ENCODE measurements around the gene TNFRSF1B.

Gene TNFRSF1B

DNA sequence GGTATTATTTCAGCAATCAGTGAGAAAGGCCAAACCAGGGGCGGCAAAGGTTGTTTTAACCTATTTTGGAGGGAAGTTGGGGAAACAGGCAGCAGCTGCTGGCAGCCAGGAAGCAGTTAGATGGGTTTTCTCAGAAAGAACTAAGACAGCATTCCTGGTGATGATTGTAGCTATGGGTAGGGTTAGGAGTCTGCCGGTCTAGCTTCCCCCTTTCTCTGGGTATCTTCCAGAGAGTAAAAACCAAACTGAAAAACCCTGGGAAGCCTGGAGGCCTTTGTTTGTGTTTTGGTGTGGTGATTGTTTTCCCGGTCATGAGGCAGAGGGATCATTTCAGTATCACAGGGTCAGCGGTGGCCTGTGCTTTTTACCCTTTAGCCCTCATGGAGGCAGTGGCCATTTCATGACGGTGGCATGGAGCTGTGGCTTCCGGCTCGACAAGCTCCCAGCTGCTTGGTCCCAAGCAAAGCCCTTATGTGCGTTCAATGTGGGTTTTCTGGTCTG is 19.5 kb upstream of the TNFRSF1B start:
- H3K27me3 Mint-ChIP-seq: no peaks in the 10 kb centered on the region
- H3K9me3 Mint-ChIP-seq: no peaks in the 10 kb centered on the region

DNA sequence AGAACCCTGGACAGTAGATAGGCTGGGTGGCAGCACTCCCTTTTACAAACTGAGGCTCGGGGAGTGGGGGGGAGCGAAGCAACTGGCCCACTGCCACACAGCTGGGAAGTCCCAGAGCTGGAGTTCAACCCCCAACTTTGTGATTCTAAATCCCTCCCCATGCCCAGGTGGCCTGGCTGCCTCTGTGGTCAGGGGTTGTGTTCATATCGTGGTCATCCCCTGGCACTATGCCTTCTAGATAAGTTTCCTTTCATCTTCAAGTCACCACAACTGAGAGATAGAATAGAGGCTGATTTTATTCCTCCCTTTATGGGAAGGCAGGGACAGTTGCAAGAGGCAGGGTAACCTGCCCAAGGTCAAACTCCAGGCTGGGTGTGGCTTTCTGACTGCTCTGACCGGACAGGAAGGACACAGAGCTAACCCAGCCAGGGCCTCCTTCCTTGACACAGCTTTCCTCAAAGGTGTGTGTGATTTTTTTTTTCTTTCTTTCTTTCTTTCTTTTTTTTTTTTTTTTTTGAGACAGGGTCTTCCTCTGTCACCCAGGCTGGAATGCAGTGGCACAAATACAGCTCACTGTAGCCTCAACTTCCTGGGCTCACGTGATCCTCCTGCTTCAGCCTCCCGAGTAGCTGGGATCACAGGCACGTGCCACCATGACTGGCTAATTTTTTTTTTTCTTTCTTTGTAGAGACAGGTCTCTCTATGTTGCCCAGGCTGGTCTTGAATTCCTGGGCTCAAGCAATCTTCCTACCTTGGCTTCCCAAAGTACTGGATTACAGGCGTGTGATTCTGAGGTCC is 18.4 kb upstream of the TNFRSF1B start:
- H3K36me3 Mint-ChIP-seq: peaks cover 4% of the 10 kb centered on the region

More for the DNA sequence above, 19.5 kb upstream of the TNFRSF1B start:
- Mint-ChIP-seq H3K27ac (peak overlapping the region; percentile 82), H3K36me3 (peaks cover 4% of the 10 kb centered on the region), H3K4me1 (peaks cover 100% of the 10 kb centered on the region), H3K4me3 (no peak overlapping the region)
- ATAC-seq: no peak

DNA sequence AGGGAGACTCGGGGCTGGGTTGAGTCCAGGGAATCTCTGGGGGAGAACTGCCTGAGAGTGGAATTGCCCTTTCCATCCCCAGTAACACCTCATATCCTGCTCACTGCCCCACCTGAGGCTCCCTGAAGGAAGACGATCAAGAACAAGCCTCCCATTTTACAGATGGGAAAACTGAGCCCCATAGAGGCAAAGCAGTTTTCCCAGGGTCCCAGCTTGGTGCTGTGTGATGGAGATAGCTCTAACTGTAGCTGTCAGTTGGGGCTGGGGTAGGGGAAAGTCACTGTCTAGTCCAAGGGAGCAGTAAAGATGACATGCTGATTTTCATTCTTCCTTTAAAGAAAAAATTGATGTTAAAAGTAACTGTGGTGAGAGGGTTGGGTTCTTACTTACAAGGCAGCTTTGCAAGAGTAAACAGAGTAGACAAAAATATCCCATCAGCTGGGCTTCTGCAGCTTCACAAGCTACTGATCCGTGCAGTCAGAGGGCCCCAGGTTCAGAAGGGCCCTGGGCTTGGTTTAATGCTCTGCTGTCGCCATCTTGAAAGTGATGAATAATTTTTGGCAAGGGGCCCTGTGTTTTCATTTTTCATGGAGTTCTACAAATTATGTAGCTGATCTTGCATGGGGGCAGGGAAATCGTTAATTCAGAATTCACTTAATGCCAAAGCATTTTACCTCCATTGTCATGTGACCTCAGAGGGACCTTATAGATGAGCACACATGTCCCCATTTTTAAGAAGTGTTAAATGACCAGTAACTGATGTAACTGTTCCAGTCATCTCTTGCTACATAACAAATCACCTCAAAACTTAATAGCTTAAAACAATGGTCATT is 17.6 kb upstream of the TNFRSF1B start:
- Mint-ChIP-seq H3K9me3 (no peaks in the 10 kb centered on the region), H3K4me3 (peak overlapping the region; percentile 42), H3K27ac (peak overlapping the region; percentile 90), H3K27me3 (no peaks in the 10 kb centered on the region), H3K36me3 (peaks cover 4% of the 10 kb centered on the region), H3K4me1 (peaks cover 98% of the 10 kb centered on the region)
- ATAC-seq: peak; percentile 70

More for the DNA sequence above, 18.4 kb upstream of the TNFRSF1B start:
- peak overlapping the region; percentile 42 for H3K4me3 Mint-ChIP-seq
- ATAC-seq: no peak
- no peaks in the 10 kb centered on the region for H3K27me3 Mint-ChIP-seq
- no peaks in the 10 kb centered on the region for H3K9me3 Mint-ChIP-seq
- H3K27ac Mint-ChIP-seq: peak overlapping the region; percentile 90
- peaks cover 100% of the 10 kb centered on the region for H3K4me1 Mint-ChIP-seq

DNA sequence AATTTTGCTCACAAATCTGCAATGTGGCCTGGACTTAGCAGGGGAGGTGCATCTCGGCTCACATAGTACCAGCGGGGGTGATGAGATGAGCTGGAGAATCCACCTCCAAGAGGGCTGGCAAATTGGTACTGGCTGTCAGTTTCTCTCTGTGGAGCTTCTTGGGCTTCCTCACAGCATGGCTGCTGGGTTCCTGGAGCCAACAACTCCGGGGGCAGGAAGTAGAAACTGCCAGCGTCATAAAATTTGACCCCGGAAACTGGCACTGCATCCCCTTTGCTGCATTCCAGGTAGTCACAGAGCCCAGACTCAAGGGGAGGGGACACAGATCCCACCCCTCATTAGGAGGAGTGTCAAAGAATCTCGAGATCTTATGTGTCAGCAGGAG is 17.0 kb upstream of the TNFRSF1B start:
- H3K4me3 Mint-ChIP-seq: no peak overlapping the region
- peaks cover 94% of the 10 kb centered on the region for H3K4me1 Mint-ChIP-seq
- H3K36me3 Mint-ChIP-seq: peaks cover 4% of the 10 kb centered on the region
- H3K27ac Mint-ChIP-seq: peak overlapping the region; percentile 90
- no peaks in the 10 kb centered on the region for H3K9me3 Mint-ChIP-seq
- ATAC-seq: no peak
- H3K27me3 Mint-ChIP-seq: no peaks in the 10 kb centered on the region

DNA sequence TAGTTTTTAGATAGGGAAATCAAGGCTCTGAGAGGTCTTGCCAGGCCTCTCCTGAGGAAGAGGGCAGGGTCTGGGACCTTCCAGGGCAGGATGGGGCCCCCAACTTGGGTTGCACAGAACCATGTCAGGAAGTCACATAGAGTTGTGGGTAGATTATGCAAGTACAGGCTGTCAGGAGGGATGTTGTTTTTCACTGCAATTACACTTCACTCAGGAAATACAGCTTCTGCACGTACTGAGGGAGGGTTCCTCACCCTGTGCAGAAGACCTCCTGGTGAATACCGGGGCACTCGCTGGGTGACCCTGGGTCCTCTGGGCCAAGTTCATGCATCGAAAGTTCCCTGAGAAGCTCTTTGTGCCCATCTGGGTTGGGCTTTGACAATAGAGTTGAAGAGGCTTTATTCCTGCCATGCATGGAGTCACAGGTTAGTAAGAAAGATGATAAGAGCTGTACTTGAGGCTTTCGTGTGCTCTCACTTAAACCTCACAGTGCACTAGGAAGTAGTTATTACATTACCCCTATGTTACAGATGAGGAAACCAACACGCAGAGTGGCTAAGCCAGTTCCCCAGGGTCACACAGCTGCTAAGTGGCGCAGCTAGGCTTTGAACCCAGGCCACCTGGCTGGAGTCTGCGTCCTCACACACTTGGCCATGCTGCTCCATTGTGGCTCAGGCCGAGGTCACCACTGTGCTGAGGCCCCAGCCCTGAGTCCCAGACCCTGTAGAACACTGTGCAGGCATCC is 16.2 kb upstream of the TNFRSF1B start:
- Mint-ChIP-seq H3K9me3 (no peaks in the 10 kb centered on the region), H3K27me3 (no peaks in the 10 kb centered on the region), H3K4me1 (peaks cover 94% of the 10 kb centered on the region), H3K27ac (peak overlapping the region; percentile 90), H3K4me3 (peak overlapping the region; percentile 54), H3K36me3 (peaks cover 4% of the 10 kb centered on the region)
- no peak for ATAC-seq

DNA sequence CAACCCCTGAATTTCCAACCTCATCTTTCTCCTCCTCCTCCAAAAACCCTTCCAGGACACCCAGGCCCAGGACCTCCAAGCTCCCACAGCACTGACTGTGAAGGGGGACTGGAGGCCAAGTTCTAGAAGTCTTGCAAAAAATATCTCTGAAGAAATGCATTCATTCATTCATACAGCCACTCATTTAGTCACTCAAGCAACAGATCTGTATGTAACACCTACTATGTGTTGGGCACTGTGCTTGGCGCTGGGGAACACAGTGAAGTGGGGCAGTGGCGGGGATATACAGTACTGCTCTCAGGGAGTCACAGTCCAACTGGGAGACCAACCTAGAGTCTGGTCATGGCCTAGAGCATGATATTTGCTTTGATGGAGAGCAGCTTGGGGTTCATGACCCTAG is 15.3 kb upstream of the TNFRSF1B start:
- Mint-ChIP-seq H3K9me3 (no peaks in the 10 kb centered on the region), H3K4me3 (peak overlapping the region; percentile 38), H3K4me1 (peaks cover 94% of the 10 kb centered on the region), H3K27ac (peak overlapping the region; percentile 90), H3K27me3 (no peaks in the 10 kb centered on the region), H3K36me3 (peaks cover 4% of the 10 kb centered on the region)
- no peak for ATAC-seq

DNA sequence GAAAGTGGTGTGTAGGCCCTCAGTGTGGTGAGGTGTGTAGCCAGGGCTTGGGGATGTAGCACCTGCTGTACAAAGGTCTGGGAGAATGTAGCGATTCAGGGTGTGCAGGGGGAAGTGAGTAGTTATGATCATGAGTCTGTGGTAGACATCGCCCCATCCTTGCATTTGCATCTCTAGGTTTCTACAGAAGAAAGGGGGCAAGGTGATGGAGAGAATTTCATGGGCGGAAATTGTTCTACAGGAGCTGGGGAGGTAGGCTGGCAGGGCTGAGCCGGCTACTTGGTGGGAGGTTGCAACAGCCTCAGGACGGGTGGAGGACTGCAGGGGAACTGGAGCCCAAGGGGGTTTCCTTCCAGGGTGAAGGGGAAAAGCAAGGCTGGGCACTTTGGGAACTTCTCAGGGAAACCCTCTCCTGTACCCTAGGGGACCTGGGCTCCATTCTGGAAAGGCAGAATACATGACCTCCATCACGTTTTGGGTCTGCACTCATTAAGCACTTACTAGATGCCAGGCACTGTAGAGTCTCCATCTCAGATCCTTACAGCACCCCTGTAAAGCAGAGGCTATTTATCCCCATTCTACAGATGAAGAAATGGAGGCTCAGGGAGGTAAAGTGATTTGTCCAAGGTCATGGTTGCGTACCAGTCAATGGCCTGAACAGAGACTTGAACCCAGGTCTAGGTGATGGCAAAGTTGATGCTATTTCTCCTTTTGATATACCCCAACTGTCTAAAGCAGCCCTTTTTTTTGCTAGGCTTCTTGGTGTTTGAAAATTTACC is 14.5 kb upstream of the TNFRSF1B start:
- peak; percentile 93 for ATAC-seq
- Mint-ChIP-seq H3K9me3 (no peaks in the 10 kb centered on the region), H3K4me1 (peaks cover 92% of the 10 kb centered on the region), H3K4me3 (peak overlapping the region; percentile 19), H3K27ac (peak overlapping the region; percentile 90), H3K27me3 (no peaks in the 10 kb centered on the region), H3K36me3 (peaks cover 4% of the 10 kb centered on the region)

DNA sequence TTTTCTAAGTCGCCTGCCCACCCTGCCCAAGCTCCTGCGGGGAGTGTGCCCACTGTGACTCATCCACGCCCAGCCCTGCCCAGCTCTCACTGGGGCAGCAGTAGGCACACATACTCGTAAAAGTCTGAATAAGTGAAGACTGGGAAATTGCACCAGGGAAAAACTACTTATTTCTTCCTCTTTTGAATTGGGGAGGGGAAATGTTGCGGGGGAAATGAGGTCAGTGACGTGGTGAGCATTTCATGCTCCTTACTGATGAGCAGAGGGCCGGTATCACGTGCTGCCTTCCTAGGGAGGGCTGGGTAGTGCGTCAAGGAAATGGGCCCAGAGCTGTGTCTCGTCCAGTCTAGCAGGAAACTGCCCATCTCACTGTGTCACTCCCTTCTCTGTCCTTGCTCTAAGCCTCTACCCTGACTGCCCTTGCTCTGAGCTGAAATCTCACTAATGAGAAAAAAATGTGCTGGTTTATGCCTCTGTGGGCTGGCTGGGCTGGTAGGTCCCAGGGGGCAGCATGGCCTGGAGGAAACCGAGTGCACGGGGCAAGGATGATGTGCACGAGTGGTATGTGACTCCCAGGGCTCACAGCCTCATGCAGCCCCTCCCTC is 13.5 kb upstream of the TNFRSF1B start:
- Mint-ChIP-seq H3K36me3 (peaks cover 4% of the 10 kb centered on the region), H3K4me3 (peak overlapping the region; percentile 48)
- peak; percentile 75 for ATAC-seq

DNA sequence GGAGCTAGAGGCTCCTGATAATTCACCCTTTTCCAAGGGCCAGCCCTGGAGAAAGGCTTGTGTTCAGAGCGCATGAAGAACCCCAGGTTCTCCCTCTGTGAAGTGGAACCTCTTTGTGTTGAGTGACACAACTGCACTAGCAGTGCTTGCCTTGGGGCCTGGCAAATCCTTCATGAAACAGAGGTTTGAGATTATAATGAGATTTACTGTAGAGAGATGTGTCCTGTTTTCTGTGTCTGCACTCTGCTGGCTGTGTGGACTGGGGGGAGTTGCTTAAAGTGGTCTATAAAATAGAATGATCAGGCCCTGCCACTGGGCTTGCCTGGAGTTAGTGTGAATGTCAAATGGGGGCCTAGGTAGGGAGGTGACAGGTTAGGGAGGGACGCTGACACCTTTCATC is 11.5 kb upstream of the TNFRSF1B start:
- peaks cover 3% of the 10 kb centered on the region for H3K9me3 Mint-ChIP-seq
- no peaks in the 10 kb centered on the region for H3K27me3 Mint-ChIP-seq
- H3K4me3 Mint-ChIP-seq: no peak overlapping the region
- peak overlapping the region; percentile 96 for H3K27ac Mint-ChIP-seq
- no peaks in the 10 kb centered on the region for H3K36me3 Mint-ChIP-seq
- ATAC-seq: no peak
- H3K4me1 Mint-ChIP-seq: peaks cover 87% of the 10 kb centered on the region

More for the DNA sequence above, 13.5 kb upstream of the TNFRSF1B start:
- Mint-ChIP-seq H3K27me3 (no peaks in the 10 kb centered on the region), H3K9me3 (no peaks in the 10 kb centered on the region), H3K27ac (peak overlapping the region; percentile 90), H3K4me1 (peaks cover 92% of the 10 kb centered on the region)

DNA sequence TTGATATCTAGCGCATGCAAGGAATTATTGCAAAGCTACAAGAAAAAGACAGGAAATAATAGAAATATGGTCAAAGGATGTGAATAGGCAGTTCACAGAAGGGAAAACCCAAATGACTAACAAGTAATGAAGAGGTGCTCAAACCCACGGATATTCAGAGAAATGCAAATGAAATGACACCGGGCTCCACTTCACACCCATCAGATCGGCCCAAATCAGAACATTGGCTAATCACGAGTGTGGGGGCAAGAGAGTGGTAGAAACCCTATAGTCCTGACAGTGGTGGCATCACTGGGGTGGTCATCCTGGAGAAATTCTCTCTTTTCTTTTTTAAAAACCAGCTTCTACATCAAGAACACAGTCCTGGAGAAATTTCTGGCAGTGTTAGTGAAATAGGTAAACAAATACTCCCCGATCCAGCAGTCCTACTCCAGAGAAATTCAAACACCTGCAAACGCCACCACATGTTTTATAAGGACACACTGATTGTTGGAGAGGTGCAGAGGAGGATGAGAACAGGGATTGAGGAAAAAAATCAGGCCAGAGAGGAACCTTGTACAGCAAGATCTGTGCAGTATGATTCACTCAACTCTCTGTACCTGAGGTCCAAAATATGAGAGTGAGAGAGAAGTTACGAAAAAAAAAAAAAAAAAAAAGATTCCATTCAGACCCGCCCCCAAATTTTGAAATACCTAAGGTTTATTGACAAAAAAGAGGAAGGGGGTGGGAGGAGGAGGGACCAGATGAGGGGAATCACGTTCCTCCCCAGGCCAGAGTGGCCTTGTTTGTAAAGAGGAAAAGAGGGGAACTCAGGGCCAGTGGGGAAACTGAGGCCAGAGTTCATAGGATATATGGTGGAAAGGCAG is 9.2 kb upstream of the TNFRSF1B start:
- peak overlapping the region; percentile 57 for H3K4me3 Mint-ChIP-seq
- no peaks in the 10 kb centered on the region for H3K36me3 Mint-ChIP-seq
- peak; percentile 51 for ATAC-seq
- H3K27ac Mint-ChIP-seq: peak overlapping the region; percentile 96
- H3K4me1 Mint-ChIP-seq: peaks cover 86% of the 10 kb centered on the region
- H3K27me3 Mint-ChIP-seq: no peaks in the 10 kb centered on the region
- H3K9me3 Mint-ChIP-seq: peaks cover 3% of the 10 kb centered on the region

DNA sequence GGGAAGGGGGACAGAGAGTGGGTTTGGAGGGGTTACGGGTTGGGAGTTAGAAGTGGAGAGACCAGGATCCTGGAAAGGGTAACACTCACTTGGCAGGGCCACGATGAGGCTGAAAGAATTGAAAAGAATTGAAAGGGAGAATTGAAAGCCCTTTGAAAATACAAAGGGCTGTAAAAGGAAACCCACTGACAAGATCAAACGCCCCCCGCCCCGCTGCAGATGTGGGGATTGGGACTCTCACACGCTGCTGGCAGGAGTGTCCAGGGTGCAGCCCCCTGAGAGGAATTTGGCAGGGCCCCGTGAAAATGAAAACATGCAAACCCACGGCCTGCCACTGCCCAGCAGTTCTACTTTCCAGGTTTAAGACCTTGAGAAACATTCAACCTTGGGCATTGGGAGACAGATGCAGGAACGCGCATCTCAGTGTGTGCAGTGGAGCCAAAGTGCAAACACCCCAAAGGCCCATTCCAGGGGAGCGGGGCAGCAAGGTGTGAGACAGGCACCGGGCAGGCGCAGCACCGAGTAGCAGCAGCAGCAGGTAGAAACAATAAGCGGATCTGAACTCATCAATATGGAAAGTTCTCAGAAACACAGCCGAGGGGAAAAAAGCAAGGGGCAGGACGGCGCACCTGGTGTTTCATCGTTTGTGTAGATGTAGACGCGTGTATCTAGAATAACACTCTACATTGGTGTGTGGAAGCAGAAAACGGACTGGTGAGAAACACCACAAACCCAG is 8.3 kb upstream of the TNFRSF1B start:
- Mint-ChIP-seq H3K27me3 (no peaks in the 10 kb centered on the region), H3K4me3 (peak overlapping the region; percentile 57), H3K36me3 (no peaks in the 10 kb centered on the region), H3K27ac (peak overlapping the region; percentile 96), H3K4me1 (peaks cover 86% of the 10 kb centered on the region), H3K9me3 (peaks cover 3% of the 10 kb centered on the region)
- no peak for ATAC-seq

DNA sequence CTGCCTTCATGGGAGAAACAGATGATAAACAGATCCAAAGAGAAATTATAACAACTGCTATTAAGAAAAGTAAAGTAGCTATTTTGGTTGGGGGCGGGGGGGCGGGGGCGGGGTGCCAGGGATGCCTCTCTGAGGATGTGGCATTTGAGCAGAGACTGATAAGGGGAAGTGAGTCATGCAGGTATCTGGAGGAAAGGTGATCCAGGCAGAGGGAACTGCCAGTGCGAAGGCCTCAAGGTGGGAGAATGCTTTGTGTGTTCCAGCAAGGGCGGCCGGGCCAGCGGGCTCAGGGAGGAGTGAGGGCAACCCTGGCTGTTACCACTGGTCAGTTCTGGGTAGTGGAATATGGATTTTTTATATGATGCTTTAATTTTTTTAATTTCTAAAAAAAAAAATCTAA is 7.0 kb upstream of the TNFRSF1B start:
- peaks cover 92% of the 10 kb centered on the region for H3K4me1 Mint-ChIP-seq
- H3K4me3 Mint-ChIP-seq: no peak overlapping the region
- H3K27me3 Mint-ChIP-seq: no peaks in the 10 kb centered on the region
- no peaks in the 10 kb centered on the region for H3K36me3 Mint-ChIP-seq
- no peak for ATAC-seq
- H3K9me3 Mint-ChIP-seq: peaks cover 3% of the 10 kb centered on the region
- H3K27ac Mint-ChIP-seq: peak overlapping the region; percentile 33

DNA sequence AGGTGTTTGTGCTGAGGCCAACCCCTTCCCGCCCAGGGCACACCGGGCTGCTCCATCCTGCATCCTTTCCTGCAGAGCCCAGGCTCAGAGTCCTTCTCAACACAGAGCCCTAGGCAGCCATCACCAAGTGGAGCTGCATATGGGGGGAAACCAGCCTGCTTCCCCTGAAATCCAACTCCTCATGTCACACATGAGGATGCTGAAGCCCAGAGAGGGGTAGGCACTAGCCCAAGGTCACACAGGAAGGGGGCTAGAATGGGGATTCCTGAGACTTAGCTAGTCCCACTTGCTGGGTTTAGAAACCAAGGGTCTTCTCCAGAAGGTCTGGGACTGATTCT is 5.5 kb upstream of the TNFRSF1B start:
- no peak for ATAC-seq
- H3K36me3 Mint-ChIP-seq: no peaks in the 10 kb centered on the region
- H3K9me3 Mint-ChIP-seq: peaks cover 3% of the 10 kb centered on the region
- peaks cover 88% of the 10 kb centered on the region for H3K4me1 Mint-ChIP-seq
- H3K27ac Mint-ChIP-seq: peak overlapping the region; percentile 92
- H3K27me3 Mint-ChIP-seq: no peaks in the 10 kb centered on the region
- H3K4me3 Mint-ChIP-seq: no peak overlapping the region
